Stimulated activated naive B cell treated with anti-CD40 and anti-IgM and Interleukin-4, amounts not matched to agents 10 μg/mL and 1 μg/mL and 100 μg/mL, for 72 hours (primary cell): ENCODE data around the gene ALDH1B1.
"Not testable (repeated sequence)": the region's sequence is repeated elsewhere in the genome, so short reads cannot be mapped to it uniquely, and the experiment has no call there.

Experiments used
- ATAC-seq, 2 donors: fragments of 150-1000 bp; cut with Tn5 transposase; replicated peaks; 2 replicates each; pipeline ENCODE4 v1.10.0; 2021; ENCODE audit warnings: moderate library complexity in 1 of 2
- DNase-seq: peaks from one replicate; pipeline ENCODE4 v3.0.0; 2021
- H3K27ac Mint-ChIP-seq: one replicate; pipeline ENCODE4 v1.8.0; 2022; ENCODE audit warnings: mild to moderate bottlenecking, mixed read lengths
- H3K27me3 Mint-ChIP-seq, 2 donors: one replicate each; pipeline ENCODE4 v1.8.0; 2022; ENCODE audit warnings: mixed read lengths in 2 of 2
- H3K36me3 Mint-ChIP-seq, 2 donors: one replicate each; pipeline ENCODE4 v1.8.0; 2022; ENCODE audit warnings: mixed read lengths in 2 of 2, mild to moderate bottlenecking in 1 of 2
- H3K4me1 Mint-ChIP-seq, 2 donors: one replicate each; pipeline ENCODE4 v1.8.0; 2022; ENCODE audit warnings: mixed read lengths in 2 of 2, mild to moderate bottlenecking in 1 of 2
- H3K4me3 Mint-ChIP-seq, 2 donors: one replicate each; pipeline ENCODE4 v1.8.0; 2022; ENCODE audit warnings: mild to moderate bottlenecking in 2 of 2, mixed read lengths in 2 of 2, moderate library complexity in 1 of 2
- H3K9me3 Mint-ChIP-seq, 2 donors: one replicate each; pipeline ENCODE4 v1.8.0; 2022; ENCODE audit warnings: mixed read lengths in 2 of 2, mild to moderate bottlenecking in 1 of 2

ALDH1B1 gene

DNA sequence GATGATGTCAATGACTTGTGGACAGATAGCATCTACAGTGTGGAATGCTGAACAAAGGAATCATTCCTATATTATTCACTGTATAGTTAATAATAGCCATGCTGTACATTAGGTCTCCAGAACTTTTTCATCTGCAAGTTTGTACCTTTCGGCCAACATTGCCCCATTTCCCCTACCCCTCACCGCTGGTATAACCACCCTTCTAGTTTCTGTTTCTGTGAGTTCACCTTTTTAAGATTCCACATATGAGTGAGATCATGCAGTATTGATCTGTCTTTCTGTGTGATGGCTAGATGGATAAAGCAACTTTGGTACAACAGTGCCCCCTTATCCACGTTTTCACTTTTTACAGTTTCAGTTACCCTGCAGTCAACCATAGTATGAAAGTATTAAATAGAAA lies 18.8 kb upstream of the ALDH1B1 start:
- Mint-ChIP-seq H3K9me3 (no peaks in the 10 kb centered on the region), H3K4me1 (no peaks in the 10 kb centered on the region), H3K4me3 (no peak overlapping the region), H3K36me3 (no peaks in the 10 kb centered on the region), H3K27me3 (peaks cover 24 to 43% of the 10 kb centered on the region in 2 donors), H3K27ac (no peak overlapping the region)
- ATAC-seq: no peak
- DNase-seq: no peak

- Mint-ChIP-seq H3K4me1 (no peaks in the 10 kb centered on the region), H3K9me3 (no peaks in the 10 kb centered on the region), H3K27me3 (peaks cover 20 to 39% of the 10 kb centered on the region in 2 donors), H3K36me3 (no peaks in the 10 kb centered on the region), H3K4me3 (no peak overlapping the region), H3K27ac (no peak overlapping the region)
- ATAC-seq (no peak), DNase-seq (no peak)
Measured at GRCh38 chr9:38374847-38375571, 17.5 kb upstream of the ALDH1B1 start.

DNA sequence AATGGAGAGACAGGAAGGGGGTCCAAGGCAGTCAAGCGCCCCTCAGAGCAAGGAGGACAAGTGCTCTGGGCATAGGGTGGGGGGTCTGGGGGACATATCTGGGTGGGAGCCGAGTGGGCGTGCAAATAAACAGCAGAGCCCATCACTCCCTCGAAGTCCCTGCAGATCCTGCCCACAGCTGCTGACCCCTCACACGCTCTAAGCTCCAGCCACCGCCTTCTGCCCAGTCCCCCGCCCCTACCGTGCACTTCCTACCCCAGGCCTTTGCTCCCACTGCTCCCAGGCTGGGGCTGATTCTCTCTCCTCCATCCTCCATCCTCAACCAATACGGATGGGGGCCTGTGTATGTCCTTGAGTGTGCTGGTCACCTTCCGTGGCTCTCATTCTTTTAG lies 16.9 kb upstream of the ALDH1B1 start:
- no peaks in the 10 kb centered on the region for H3K36me3 Mint-ChIP-seq
- ATAC-seq: no peak
- no peak overlapping the region for H3K4me3 Mint-ChIP-seq
- DNase-seq: no peak
- H3K27ac Mint-ChIP-seq: no peak overlapping the region
- H3K4me1 Mint-ChIP-seq: no peaks in the 10 kb centered on the region
- H3K27me3 Mint-ChIP-seq: peaks cover 16 to 33% of the 10 kb centered on the region in 2 donors
- H3K9me3 Mint-ChIP-seq: no peaks in the 10 kb centered on the region

- Mint-ChIP-seq H3K9me3 (no peaks in the 10 kb centered on the region), H3K4me1 (no peaks in the 10 kb centered on the region), H3K36me3 (no peaks in the 10 kb centered on the region), H3K4me3 (no peak overlapping the region), H3K27me3 (peaks cover 12 to 27% of the 10 kb centered on the region in 2 donors), H3K27ac (no peak overlapping the region)
- DNase-seq: no peak
- ATAC-seq: no peak
Measured at GRCh38 chr9:38376021-38376670, 16.4 kb upstream of the ALDH1B1 start.

DNA sequence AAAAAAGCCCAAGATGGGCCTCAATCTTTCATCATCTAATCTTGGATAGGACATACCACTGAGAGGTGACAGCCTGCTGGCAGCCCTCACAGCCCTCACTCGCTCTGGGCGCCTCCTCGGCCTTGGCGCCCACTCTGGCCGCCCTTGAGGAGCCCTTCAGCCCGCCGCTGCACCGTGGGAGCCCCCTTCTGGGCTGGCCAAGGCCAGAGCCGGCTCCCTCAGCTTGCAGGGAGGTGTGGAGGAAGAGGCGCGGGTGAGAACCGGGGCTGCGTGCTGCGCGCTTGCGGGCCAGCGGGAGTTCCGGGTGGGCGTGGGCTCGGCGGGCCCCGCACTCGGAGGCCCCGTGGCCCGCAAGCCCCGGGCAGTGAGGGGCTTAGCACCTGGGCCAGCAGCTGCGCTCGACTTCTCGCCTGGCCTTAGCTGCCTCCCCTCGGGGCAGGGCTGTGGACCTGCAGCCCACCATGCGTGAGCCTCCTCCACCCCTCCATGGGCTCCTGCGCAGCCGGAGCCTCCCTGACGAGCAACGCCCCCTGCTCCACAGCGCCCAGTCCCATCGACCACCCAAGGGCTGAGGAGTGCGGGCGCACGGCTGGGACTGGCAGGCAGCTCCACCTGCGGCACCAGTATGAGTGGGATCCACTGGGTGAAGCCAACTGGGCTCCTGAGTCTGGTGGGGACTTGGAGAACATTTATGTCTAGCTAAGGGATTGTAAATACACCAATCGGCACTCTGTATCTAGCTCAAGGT lies 15.0 kb upstream of the ALDH1B1 start:
- H3K4me1 Mint-ChIP-seq, H3K36me3 Mint-ChIP-seq, H3K9me3 Mint-ChIP-seq, H3K4me3 Mint-ChIP-seq, ATAC-seq, DNase-seq, H3K27ac Mint-ChIP-seq: not testable (repeated sequence)
- H3K27me3 Mint-ChIP-seq: peaks cover 8 to 14% of the 10 kb centered on the region in 2 donors

- Mint-ChIP-seq H3K27ac (no peak overlapping the region), H3K9me3 (peaks cover 6% of the 10 kb centered on the region in 2 donors), H3K27me3 (peaks cover 15 to 26% of the 10 kb centered on the region in 2 donors), H3K36me3 (peaks cover 0 to 4% of the 10 kb centered on the region in 2 donors), H3K4me3 (no peak overlapping the region), H3K4me1 (no peaks in the 10 kb centered on the region)
- no peak for ATAC-seq
- no peak for DNase-seq
Measured at GRCh38 chr9:38380230-38380871, 12.2 kb upstream of the ALDH1B1 start.

DNA sequence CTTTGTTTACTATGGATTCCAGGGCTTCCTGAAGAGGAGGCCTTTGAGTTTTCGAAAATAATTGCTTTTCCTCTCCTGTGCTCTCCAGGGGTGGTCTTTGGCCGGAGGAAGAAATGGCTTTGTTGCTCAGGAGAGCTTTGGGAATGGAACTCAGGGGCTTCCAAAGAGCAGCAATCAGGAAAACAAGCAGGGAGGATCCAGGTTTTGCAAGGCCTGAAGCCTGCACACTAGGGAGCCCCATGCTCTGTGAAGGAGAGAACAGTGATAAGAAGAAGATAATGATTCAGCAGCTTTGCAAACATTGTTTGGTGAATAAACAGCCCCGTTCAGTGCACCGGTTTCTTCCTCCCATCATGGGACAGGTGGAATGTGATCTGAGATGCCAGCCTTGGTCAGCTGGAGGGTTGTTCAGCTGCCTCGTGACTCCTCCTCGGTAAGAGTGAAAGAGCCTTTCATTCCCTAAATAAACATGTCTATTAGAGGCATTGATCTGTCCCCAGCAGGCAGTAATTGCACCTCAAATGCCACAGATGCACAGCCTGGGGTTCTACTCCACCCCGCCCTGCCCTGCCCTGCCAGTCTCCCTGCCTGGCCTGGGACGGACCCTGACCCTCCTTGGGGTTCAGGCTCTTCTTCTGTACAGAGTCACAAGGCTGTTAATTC lies 11.5 kb upstream of the ALDH1B1 start:
- DNase-seq (no peak), ATAC-seq (no peak)
- H3K36me3 Mint-ChIP-seq: peaks cover 0 to 4% of the 10 kb centered on the region in 2 donors
- H3K4me1 Mint-ChIP-seq: no peaks in the 10 kb centered on the region
- no peak overlapping the region for H3K27ac Mint-ChIP-seq
- peaks cover 6% of the 10 kb centered on the region in 2 donors for H3K9me3 Mint-ChIP-seq
- H3K4me3 Mint-ChIP-seq: no peak overlapping the region
- H3K27me3 Mint-ChIP-seq: peaks cover 10 to 25% of the 10 kb centered on the region in 2 donors

DNA sequence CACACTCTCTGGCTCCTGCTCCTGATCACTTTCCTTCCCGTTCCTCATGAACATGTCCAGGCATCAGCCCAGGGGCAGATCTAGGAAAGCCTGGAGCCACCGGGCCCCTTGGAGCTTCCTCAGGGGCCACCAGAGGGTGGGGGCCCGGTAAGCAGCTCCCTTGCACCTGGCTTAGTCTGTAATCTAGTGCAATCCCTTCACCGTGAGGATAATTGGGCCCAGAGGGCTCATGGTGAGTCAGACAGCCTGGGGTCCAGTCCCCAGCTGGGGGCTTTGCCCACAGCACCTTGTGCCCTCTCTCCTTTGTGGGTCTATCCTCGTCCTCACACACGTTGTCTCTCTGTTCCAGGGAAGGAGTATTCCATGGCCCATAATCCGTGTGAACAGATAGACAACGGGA lies 10.4 kb upstream of the ALDH1B1 start:
- H3K27ac Mint-ChIP-seq: no peak overlapping the region
- H3K36me3 Mint-ChIP-seq: peaks cover 0 to 4% of the 10 kb centered on the region in 2 donors
- peaks cover 7 to 21% of the 10 kb centered on the region in 2 donors for H3K27me3 Mint-ChIP-seq
- peaks cover 6% of the 10 kb centered on the region in 2 donors for H3K9me3 Mint-ChIP-seq
- H3K4me3 Mint-ChIP-seq: no peak overlapping the region
- DNase-seq (no peak), ATAC-seq (no peak)
- H3K4me1 Mint-ChIP-seq: no peaks in the 10 kb centered on the region

GRCh38 chr9:38384990-38385848 lies 7.3 kb upstream of the ALDH1B1 start:
- Mint-ChIP-seq H3K4me1 (no peaks in the 10 kb centered on the region), H3K27ac (no peak overlapping the region), H3K27me3 (peaks cover 7 to 21% of the 10 kb centered on the region in 2 donors), H3K4me3 (no peak overlapping the region), H3K9me3 (peaks cover 6% of the 10 kb centered on the region in 2 donors), H3K36me3 (peaks cover 0 to 4% of the 10 kb centered on the region in 2 donors)
- ATAC-seq: no peak
- DNase-seq: no peak

- Mint-ChIP-seq H3K36me3 (peaks cover 0 to 4% of the 10 kb centered on the region in 2 donors), H3K27ac (no peak overlapping the region), H3K4me1 (no peaks in the 10 kb centered on the region), H3K4me3 (no peak overlapping the region), H3K27me3 (peaks cover 9 to 26% of the 10 kb centered on the region in 2 donors), H3K9me3 (peaks cover 6% of the 10 kb centered on the region in 2 donors)
- no peak for ATAC-seq
- no peak for DNase-seq
Measured at GRCh38 chr9:38385896-38386295, 6.6 kb upstream of the ALDH1B1 start.

- no peak overlapping the region for H3K4me3 Mint-ChIP-seq
- no peak overlapping the region for H3K27ac Mint-ChIP-seq
- peaks cover 0 to 4% of the 10 kb centered on the region in 2 donors for H3K36me3 Mint-ChIP-seq
- peaks cover 14 to 31% of the 10 kb centered on the region in 2 donors for H3K27me3 Mint-ChIP-seq
- no peaks in the 10 kb centered on the region for H3K4me1 Mint-ChIP-seq
- DNase-seq: no peak
- no peak for ATAC-seq
- H3K9me3 Mint-ChIP-seq: peaks cover 6% of the 10 kb centered on the region in 2 donors
Measured at GRCh38 chr9:38386319-38386895, 6.1 kb upstream of the ALDH1B1 start.

GRCh38 chr9:38387066-38387465 lies 5.4 kb upstream of the ALDH1B1 start:
- no peak overlapping the region for H3K27ac Mint-ChIP-seq
- no peak overlapping the region for H3K4me3 Mint-ChIP-seq
- DNase-seq (no peak), ATAC-seq (no peak)
- peaks cover 6% of the 10 kb centered on the region in 2 donors for H3K9me3 Mint-ChIP-seq
- H3K36me3 Mint-ChIP-seq: peaks cover 0 to 4% of the 10 kb centered on the region in 2 donors
- peaks cover 14 to 34% of the 10 kb centered on the region in 2 donors for H3K27me3 Mint-ChIP-seq
- peaks cover under 1 to 2% of the 10 kb centered on the region in 2 donors for H3K4me1 Mint-ChIP-seq

- Mint-ChIP-seq H3K27me3 (peaks cover 14 to 34% of the 10 kb centered on the region in 2 donors), H3K4me1 (peaks cover 3 to 6% of the 10 kb centered on the region in 2 donors), H3K36me3 (peaks cover 0 to 4% of the 10 kb centered on the region in 2 donors), H3K4me3 (no peak overlapping the region), H3K9me3 (peaks cover 6% of the 10 kb centered on the region in 2 donors), H3K27ac (no peak overlapping the region)
- DNase-seq (no peak), ATAC-seq (no peak)
Measured at GRCh38 chr9:38387751-38388150, 4.8 kb upstream of the ALDH1B1 start.
